HG02884 (cell line): ENCODE data around the gene PCBP1.
A peak's percentile ranks its signal among the peaks of the same experiment; 100 is the strongest.
"Not testable (repeated sequence)": the region's sequence is repeated elsewhere in the genome, so short reads cannot be mapped to it uniquely, and the experiment has no call there.

Source experiments
- ATAC-seq: cut with Tn5 transposase; IDR thresholded peaks from one replicate; pipeline ENCODE4 v1.9.1; 2021; ENCODE audit warnings: mild to moderate bottlenecking, moderate library complexity; ENCODE audit not compliant: unreplicated experiment

Gene PCBP1

DNA sequence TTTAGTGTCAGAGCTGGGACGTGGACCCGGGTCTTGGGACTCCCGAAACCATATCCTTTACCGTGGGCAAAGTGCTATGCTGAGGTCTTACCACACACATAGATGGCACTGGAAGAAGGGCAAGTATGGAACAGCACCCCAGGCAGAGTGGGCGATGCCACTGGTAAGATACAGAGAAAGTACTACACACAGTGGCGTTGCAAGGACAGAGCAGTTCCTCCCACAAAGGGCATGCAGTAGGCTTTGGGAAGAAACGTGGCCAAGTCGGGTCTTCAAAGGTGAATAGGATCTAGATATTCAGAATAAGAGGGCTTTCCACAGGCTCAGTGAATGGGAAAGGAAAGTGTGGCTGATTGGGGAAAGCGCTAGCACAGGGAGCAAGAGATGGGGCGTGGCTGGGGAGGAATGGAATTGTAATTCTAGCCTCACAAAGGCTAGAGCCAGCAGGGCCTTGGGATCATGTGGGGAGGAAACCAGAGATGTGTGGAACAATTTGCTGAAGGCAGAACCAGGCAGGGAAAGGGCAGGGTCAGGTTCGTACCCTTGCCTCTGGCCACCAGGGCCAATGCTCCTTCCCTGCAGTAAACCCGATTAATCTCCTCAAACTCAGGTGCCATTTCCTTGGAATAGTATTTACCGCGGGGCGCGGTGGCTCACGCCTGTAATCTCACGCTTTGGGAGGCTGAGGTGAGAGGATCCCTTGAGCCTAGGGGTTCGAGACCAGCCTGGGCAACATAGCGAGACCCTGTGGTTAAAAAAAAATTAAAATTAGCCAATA, 36.0 kb downstream of the PCBP1 start:
- ATAC-seq = no peak

DNA sequence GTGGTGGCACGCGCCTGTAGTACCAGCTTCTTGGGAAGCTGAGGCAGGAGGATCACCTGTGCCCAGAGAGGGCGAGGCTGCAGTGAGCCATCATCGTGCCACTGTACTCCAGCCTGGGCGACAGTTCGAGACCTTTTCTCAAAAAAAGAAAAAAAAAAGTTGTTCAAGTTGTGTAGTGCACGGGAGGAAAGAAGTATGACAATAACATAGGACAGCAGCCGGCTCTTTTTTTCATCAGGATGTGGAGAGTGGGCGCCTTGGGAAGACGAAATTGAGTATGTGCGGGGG, 36.5 kb downstream of the PCBP1 start:
- no peak for ATAC-seq

- no peak for ATAC-seq
These were observed 37.8 kb downstream of the PCBP1 start for GRCh38 chr2:70124983-70125480.

- ATAC-seq = no peak
These were observed 38.2 kb downstream of the PCBP1 start for GRCh38 chr2:70125498-70125898.

- ATAC-seq = no peak
These were observed 39.1 kb downstream of the PCBP1 start for GRCh38 chr2:70126413-70126812.

DNA sequence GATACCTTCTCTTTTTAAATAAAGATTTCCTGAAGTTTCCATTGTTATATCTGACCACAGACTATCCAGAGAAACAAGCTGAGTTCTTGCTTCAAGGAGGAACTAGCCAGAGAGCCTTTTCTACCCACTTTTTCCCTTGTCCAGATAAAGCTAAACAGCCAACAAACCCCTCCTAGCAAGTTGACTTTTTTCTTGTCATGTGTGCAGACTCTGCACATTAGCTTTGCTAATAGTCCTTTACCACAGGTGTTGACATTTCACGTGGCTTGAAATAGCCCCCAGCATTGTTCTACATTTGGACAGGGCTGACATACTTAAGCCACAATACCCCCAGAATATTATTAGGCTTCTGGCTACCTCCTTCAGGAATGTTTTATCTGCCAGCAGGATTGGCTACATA, 40.7 kb downstream of the PCBP1 start:
- ATAC-seq = no peak

- ATAC-seq = not testable (repeated sequence)
These were observed 44.3 kb downstream of the PCBP1 start for GRCh38 chr2:70131344-70132143.

DNA sequence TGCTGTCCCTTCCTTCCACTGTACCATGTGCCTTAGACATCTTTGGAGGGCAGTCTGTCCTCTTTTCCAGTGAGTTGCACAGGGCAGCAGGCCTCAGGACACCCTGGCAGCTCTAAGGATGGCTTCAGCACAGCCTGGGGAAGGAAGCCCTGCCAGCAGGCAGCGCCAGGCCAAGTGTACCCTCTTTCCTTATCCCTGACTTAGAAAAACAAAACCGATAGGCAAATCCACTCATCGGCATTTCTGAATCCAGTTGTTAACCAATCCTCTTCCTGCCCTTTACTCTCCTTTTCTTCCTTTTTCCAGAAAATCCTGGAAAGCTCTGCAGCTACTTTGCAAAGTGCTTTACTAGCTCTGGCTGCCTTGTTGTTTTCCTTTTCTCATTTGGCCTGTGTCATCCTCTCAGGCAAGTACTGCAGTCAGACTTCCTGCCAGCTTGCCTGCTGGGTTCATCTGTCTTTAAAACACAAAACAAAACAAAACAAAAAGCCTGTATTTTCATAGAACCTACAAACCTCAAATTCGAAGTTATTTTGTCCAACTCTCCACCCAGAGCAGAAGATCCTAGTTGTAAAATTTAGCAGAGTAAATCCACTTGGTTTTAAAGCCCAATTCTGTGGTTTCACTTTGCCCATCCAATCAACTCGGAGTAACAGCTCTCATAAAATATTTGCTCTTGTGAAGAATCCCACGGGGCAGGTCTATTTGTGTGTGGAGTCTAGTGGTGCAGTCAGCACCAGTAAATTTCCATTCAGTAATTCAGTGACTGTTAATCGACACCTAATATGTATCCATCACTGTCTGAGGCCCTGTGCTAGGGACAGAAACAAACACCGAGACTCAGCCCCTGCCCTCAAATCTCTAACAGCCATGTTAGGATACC, 45.2 kb downstream of the PCBP1 start:
- peak; percentile 25 for ATAC-seq

GRCh38 chr2:70133127-70133452, 45.8 kb downstream of the PCBP1 start:
- ATAC-seq = no peak

- ATAC-seq = no peak
These were observed 46.4 kb downstream of the PCBP1 start for GRCh38 chr2:70133491-70134322.

- not testable (repeated sequence) for ATAC-seq
These were observed 47.2 kb downstream of the PCBP1 start for GRCh38 chr2:70134323-70134983.
